ENCODE data around the gene SYNE4. TPM values are rescaled to one million over a fixed set of nuclear protein-coding genes. Genes with fewer than 3 reads are reported as not detected.
A peak's percentile ranks its signal among the peaks of the same experiment; 100 is the strongest.

SYNE4 gene
- total and polyA plus RNA-seq, 2 of the 13 experiments (the other 11 are each of a cell fraction or from before 2014, with no cell fraction given): 13.7 to 23.0 TPM

DNA sequence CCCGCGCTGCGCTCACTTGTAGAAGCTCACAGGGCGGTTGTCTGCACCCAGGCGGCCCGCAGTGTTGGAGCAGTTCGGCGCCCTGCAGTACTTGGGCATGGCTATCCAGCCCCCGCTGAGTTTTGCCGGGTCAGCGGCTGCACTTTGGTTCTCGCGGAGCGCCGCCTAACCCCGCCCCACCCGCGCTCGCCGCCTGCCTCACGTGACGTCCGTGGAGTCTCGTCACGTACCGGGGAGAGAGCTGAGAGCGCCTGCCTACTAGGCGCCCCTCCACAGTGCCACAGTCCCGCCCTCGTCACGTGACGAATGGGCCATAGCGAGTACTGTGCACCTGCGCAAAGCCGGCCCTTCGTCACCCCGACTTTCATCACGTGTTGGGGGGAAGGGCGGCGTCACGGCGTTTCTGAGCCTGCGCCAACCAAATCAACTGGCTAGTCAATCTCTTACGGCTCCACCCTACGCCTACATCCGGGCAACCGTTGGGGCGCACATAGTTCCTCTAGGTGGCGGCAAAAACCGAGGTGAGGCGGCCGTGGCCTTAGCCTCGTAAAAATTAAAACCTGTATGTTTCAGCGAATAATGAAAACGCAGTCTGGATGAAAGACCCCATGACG, 45.6 kb upstream of the SYNE4 start, which contains the start of gene THAP8 (continued):
- TF ChIP-seq, protein P1, sequence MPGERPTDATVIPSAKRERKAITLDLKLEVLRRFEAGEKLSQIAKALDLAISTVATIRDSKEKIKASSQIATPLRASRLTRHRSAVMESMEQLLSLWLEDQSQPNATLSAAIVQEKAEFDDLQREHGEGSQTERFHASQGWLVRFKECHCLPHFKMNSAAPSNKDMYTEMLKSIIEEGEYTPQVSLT (CRISPR knock-in tag; IDR thresholded peaks at IDR 0.05; ENCODE audit: borderline replicate concordance, low read depth): no peak
- TF ChIP-seq NR2F1 (CRISPR knock-in tag; IDR thresholded peaks at IDR 0.05): peak in 1 of 2 experiments; percentile 52; a peak in 1 of 4 replicates
- TF ChIP-seq MIXL1 (CRISPR knock-in tag; IDR thresholded peaks at IDR 0.05): peak; percentile 84; the same call in 1 of the 2 replicates
- TF ChIP-seq ZNF234 (CRISPR knock-in tag; conservative IDR thresholded peaks at IDR 0.05): no peak
- peak; percentile 60; the same call in 1 of the 2 replicates for TF ChIP-seq GATA4 (IDR thresholded peaks at IDR 0.05; ENCODE audit: borderline replicate concordance, low read depth)
- no peak for TF ChIP-seq ZNF367 (CRISPR knock-in tag; IDR thresholded peaks at IDR 0.05; ENCODE audit: borderline replicate concordance)
- no peak for TF ChIP-seq TSC22D2 (CRISPR knock-in tag; IDR thresholded peaks at IDR 0.05; ENCODE audit: borderline replicate concordance)
- no peak for TF ChIP-seq ZNF34 (CRISPR knock-in tag; IDR thresholded peaks at IDR 0.05; ENCODE audit: borderline replicate concordance)
- TF ChIP-seq FOSL2 (CRISPR knock-in tag; IDR thresholded peaks at IDR 0.05): peak; percentile 46; the same call in 1 of the 2 replicates
- no peak for TF ChIP-seq SUZ12 (IDR thresholded peaks at IDR 0.05; ENCODE audit: low read depth, low read length)
- no peak for TF ChIP-seq ZNF577 (CRISPR knock-in tag; IDR thresholded peaks at IDR 0.05; ENCODE audit: borderline replicate concordance, low read depth)
- TF ChIP-seq ZNF501 (CRISPR knock-in tag; IDR thresholded peaks at IDR 0.05): peak; percentile 95
- TF ChIP-seq POLR2A (IDR thresholded peaks at IDR 0.05; ENCODE audit: insufficient read depth in 1 of 2, low read depth in 2 of 2, low read length in 2 of 2): peak; percentile 69 to 94
- no peak for TF ChIP-seq ZNF615 (CRISPR knock-in tag; IDR thresholded peaks at IDR 0.05; ENCODE audit: borderline replicate concordance)
- TF ChIP-seq E2F2 (CRISPR knock-in tag; IDR thresholded peaks at IDR 0.05; ENCODE audit: borderline replicate concordance): no peak
- TF ChIP-seq BRCA1 (CRISPR knock-in tag; IDR thresholded peaks at IDR 0.05): no peak; the same call in none of the 2 replicates
- peak; percentile 11; the same call in 1 of the 2 replicates for TF ChIP-seq ZNF782 (CRISPR knock-in tag; IDR thresholded peaks at IDR 0.05; ENCODE audit: borderline replicate concordance)
- no peak; the same call in 1 of the 2 replicates for TF ChIP-seq ZNF652 (CRISPR knock-in tag; IDR thresholded peaks at IDR 0.05; ENCODE audit: borderline replicate concordance, low read depth)
- TF ChIP-seq, protein P2, sequence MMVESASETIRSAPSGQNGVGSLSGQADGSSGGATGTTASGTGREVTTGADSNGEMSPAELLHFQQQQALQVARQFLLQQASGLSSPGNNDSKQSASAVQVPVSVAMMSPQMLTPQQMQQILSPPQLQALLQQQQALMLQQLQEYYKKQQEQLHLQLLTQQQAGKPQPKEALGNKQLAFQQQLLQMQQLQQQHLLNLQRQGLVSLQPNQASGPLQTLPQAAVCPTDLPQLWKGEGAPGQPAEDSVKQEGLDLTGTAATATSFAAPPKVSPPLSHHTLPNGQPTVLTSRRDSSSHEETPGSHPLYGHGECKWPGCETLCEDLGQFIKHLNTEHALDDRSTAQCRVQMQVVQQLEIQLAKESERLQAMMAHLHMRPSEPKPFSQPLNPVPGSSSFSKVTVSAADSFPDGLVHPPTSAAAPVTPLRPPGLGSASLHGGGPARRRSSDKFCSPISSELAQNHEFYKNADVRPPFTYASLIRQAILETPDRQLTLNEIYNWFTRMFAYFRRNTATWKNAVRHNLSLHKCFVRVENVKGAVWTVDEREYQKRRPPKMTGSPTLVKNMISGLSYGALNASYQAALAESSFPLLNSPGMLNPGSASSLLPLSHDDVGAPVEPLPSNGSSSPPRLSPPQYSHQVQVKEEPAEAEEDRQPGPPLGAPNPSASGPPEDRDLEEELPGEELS (CRISPR knock-in tag; IDR thresholded peaks at IDR 0.05): peak; percentile 70
- peak; percentile 81 for TF ChIP-seq BORCS8-MEF2B (CRISPR knock-in tag; IDR thresholded peaks at IDR 0.05)
- no peak for TF ChIP-seq LBX2 (CRISPR knock-in tag; IDR thresholded peaks at IDR 0.05; ENCODE audit: borderline replicate concordance)
- TF ChIP-seq SP5 (CRISPR knock-in tag; IDR thresholded peaks at IDR 0.05; ENCODE audit: borderline replicate concordance, low read depth): peak; percentile 92
- peak; percentile 90; the same call in 1 of the 2 replicates for TF ChIP-seq ZGPAT (CRISPR knock-in tag; IDR thresholded peaks at IDR 0.05)
- TF ChIP-seq, protein P3, sequence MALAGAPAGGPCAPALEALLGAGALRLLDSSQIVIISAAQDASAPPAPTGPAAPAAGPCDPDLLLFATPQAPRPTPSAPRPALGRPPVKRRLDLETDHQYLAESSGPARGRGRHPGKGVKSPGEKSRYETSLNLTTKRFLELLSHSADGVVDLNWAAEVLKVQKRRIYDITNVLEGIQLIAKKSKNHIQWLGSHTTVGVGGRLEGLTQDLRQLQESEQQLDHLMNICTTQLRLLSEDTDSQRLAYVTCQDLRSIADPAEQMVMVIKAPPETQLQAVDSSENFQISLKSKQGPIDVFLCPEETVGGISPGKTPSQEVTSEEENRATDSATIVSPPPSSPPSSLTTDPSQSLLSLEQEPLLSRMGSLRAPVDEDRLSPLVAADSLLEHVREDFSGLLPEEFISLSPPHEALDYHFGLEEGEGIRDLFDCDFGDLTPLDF (CRISPR knock-in tag; IDR thresholded peaks at IDR 0.05): no peak

Measured in HepG2 (cell line).